Heart left ventricle (tissue), 16 donors: Measurements from ENCODE around the gene DRD2. TPM values are rescaled to one million over a fixed set of nuclear protein-coding genes. Genes with fewer than 3 reads are reported as not detected.

Source experiments
- ATAC-seq, 4 donors: fragments of 200-7000 bp; cut with Tn5 transposase; one replicate each; pipeline ENCODE4 v1.9.1; 2020 to 2022; ENCODE audit warnings: moderate library complexity in 4 of 4, mild to moderate bottlenecking in 3 of 4, moderate number of reproducible peaks in 1 of 4
- DNase-seq, 5 donors: peaks; one replicate each; pipeline ENCODE4 v3.0.0-alpha.2; 2020
- H3K27ac ChIP-seq, 12 donors: fragments of 200-600 bp; sonication (generic) in 4 of 12; one replicate each; pipeline versions ENCODE4 v1.5.0 to v1.8.0; 2016 to 2022; ENCODE audit warnings: mild to moderate bottlenecking in 2 of 12
- H3K27me3 ChIP-seq, 9 donors: fragments of 200-600 bp; sonication (generic) in 2 of 9; one replicate each; pipeline versions ENCODE4 v1.5.1 to v1.8.0; 2016 to 2022; ENCODE audit warnings: mild to moderate bottlenecking in 3 of 9
- H3K36me3 ChIP-seq, 9 donors: fragments of 200-600 bp; sonication (generic) in 2 of 9; one replicate each; pipeline versions ENCODE4 v1.5.0 to v1.8.0; 2018 to 2022; ENCODE audit warnings: mild to moderate bottlenecking in 2 of 9
- H3K4me1 ChIP-seq, 12 donors: fragments of 200-600 bp; sonication (generic) in 4 of 12; one replicate each; pipeline versions ENCODE4 v1.5.0 to v1.8.0; 2016 to 2022; ENCODE audit warnings: mild to moderate bottlenecking in 3 of 12
- H3K4me3 ChIP-seq, 12 donors: fragments of 200-600 bp; sonication (generic) in 4 of 12; one replicate each; pipeline versions ENCODE4 v1.5.0 to v1.8.0; 2017 to 2022; ENCODE audit warnings: mild to moderate bottlenecking in 9 of 12, moderate library complexity in 4 of 12
- H3K9me3 ChIP-seq, 12 donors: fragments of 200-600 bp; sonication (generic) in 4 of 12; one replicate each; pipeline versions ENCODE4 v1.5.0 to v1.8.0; 2016 to 2022; ENCODE audit warnings: mild to moderate bottlenecking in 1 of 12
- CTCF ChIP-seq, 12 donors: fragments of 200-600 bp; sonication (generic) in 4 of 12; IDR thresholded peaks; one replicate each; pipeline versions ENCODE4 v1.5.0 to v1.8.0; 2018 to 2022; ENCODE audit warnings: antibody characterized with exemption in 12 of 12, mild to moderate bottlenecking in 5 of 12
- POLR2A ChIP-seq, 2 donors: fragments of 450-650 bp; IDR thresholded peaks; one replicate each; pipeline ENCODE4 v1.6.1; 2017; ENCODE audit warnings: antibody characterized with exemption in 2 of 2, mild to moderate bottlenecking in 2 of 2, moderate library complexity in 2 of 2
- WGBS, 4 donors: extraction: QIAGEN DNeasy Blood & Tissue Kit in 2 of 4; methylation state at CpG; one replicate each; pipeline versions ENCODE4 v1.1.5 to v1.1.7; 2013 to 2018; 5-methylcytosine and 5-hydroxymethylcytosine counted together
- intact Hi-C, 10 donors: fragments of 100-400 bp; cut with DNase I; formaldehyde crosslinking; loops; one replicate each; pipeline versions ENCODE4 v1.11.1 to v1.14.2; 2022
- polyA plus RNA-seq, 2 donors: library from polyadenylated mRNA; stranded (reverse); fragments of 200-250 nt; gene quantifications; one replicate each; pipeline ENCODE4 v1.2.3, GENCODE V29; 2013
- total RNA-seq, 9 donors: library from RNA; depleted of rRNA in 2 of 9; stranded (reverse); fragments of >200 nt in 2 of 9; fragmentation: NEBNext Ultra II Directional in 3 of 9; extraction: Animal tissue kit (Norgen Biotek cat#: 25700) in 3 of 9; gene quantifications; one replicate each; pipeline versions ENCODE4 v1.1.0 to v1.2.4, GENCODE V29; 2016 to 2023
- donor health status: ischemic (EF 13 %, LVEDD 7.1; RV severe dilation, severe dysfunction).
- donor health status: healthy with polysubstance abuse.
- donor health status: DM: no; HTN: yes; CAD: no.
- donor health status: DM: no; HTN: no; CAD: no.
- donor health status: ischemic (EF 25% LVEDD 6.9; RV normal size, moderate dysfunction).
- donor health status: ischemic (EF 25% LVEDD 5.7; RV mildly dilated, moderate dysfunction).
- donor health status: healthy.
- donor health status: DM: yes; HTN: yes; CAD: no.
- donor health status: ischemic (EF 35%, LVEDD 5.7; RV mildly dilated, moderate dysfunction).
- donor health status: nonischemic (EF 11% LVEDD 7.7; RV severe dilation, severe dysfunction).
- donor health status: DM: yes; HTN: yes; CAD: no.
- donor health status: PGD.
- donor health status: ischemic (EF 29% LVEDD 5.4; RV normal size, mild dysfunction).
- donor health status: nonischemic (EF 23%, LVEDD 6.1; RV moderate dilation, normal function).

DRD2 gene
- total and polyA plus RNA-seq, 11 donors = 0.12 to 0.14 TPM; not detected in 9

DNA sequence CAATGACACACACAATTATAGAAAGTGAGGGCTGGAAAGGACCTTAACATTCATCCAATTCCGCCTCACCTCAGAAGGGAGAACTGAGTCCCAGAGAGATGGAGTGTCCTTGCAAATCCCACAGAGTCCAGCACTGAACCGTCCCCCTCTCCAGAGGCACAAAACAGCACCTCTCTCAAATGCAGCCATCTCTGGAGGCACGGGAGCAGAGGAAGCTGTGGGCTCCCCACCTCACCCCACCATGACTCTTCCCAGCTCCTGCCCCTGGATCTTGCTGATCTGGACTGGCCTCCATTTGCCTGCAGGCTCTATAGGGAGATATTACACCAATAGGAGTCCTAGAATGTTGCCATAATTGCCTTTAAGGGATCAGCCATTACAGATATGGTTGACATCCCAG lies 1.4 kb upstream of the DRD2 start:
- Histone ChIP-seq H3K9me3 (no peaks in the 10 kb centered on the region), H3K27ac (no peak overlapping the region), H3K27me3 (peaks cover 17 to 82% (median 46%) of the 10 kb centered on the region in 9 donors), H3K36me3 (no peaks in the 10 kb centered on the region), H3K4me1 (peaks cover 0 to 8% (median 0%) of the 10 kb centered on the region in 12 donors), H3K4me3 (no peak overlapping the region)
- WGBS, 4 donors = 71 to 79% (median 79%) methylated on average over 3 of the region's 3 CpGs
- no peak for ATAC-seq
- TF ChIP-seq CTCF (IDR thresholded peaks at IDR 0.05) (no peak), POLR2A (IDR thresholded peaks at IDR 0.05) (no peak)
- DNase-seq = no peak
- intact Hi-C loops = no loop called here

- peak; percentile 75 to 86 (median 81) for ATAC-seq
- H3K27me3 ChIP-seq = peaks cover 17 to 94% (median 46%) of the 10 kb centered on the region in 9 donors
- TF ChIP-seq POLR2A (IDR thresholded peaks at IDR 0.05) (no peak), CTCF (IDR thresholded peaks at IDR 0.05) (no peak)
Measured at GRCh38 chr11:113474362-113475159, 637 bp downstream of the DRD2 start.

DNA sequence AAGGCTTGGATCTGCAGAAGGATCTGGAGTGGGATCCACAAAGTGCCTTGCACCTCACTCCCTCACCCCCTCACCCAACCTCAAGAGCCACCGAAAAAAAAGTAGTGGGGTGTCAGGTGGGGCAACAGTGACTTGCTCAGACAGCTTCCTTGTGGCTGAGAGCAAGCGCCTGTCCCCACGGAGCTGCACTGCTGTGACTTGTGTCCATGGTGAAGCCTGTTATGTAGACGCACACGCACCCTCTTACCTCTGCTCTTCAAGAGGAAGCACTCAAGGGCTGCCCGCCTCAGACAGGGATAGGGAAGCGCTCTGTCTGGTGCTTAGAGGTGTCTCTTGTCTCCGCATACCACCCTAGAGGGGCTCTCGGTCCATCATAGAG lies 1.2 kb downstream of the DRD2 start:
- peaks cover 17 to 93% (median 46%) of the 10 kb centered on the region in 9 donors for H3K27me3 ChIP-seq
- 18 to 35% (median 28%) methylated on average over 8 to 9 of the region's 9 CpGs for WGBS, 4 donors
- H3K9me3 ChIP-seq = no peaks in the 10 kb centered on the region
- no peaks in the 10 kb centered on the region for H3K36me3 ChIP-seq
- DNase-seq = no peak
- TF ChIP-seq CTCF (IDR thresholded peaks at IDR 0.05) (no peak), POLR2A (IDR thresholded peaks at IDR 0.05) (no peak)
- no peak overlapping the region for H3K4me3 ChIP-seq
- intact Hi-C loops = no loop called here
- peak in 1 of 4 donors; percentile 7 for ATAC-seq
- peaks cover 0 to 8% (median 0%) of the 10 kb centered on the region in 12 donors for H3K4me1 ChIP-seq
- H3K27ac ChIP-seq = no peak overlapping the region

More at GRCh38 chr11:113474362-113475159, 637 bp downstream of the DRD2 start:
- no peaks in the 10 kb centered on the region for H3K36me3 ChIP-seq
- no peak overlapping the region for H3K27ac ChIP-seq
- WGBS, 4 donors = 1 to 3% (median 2%) methylated on average over 32 to 70 of the region's 70 CpGs
- intact Hi-C loops = no loop called here
- H3K4me3 ChIP-seq = peak overlapping the region in 2 of 12 donors; percentile 16 to 18
- no peaks in the 10 kb centered on the region for H3K9me3 ChIP-seq
- peaks cover 0 to 8% (median 0%) of the 10 kb centered on the region in 12 donors for H3K4me1 ChIP-seq
- DNase-seq = peak; percentile 75 to 78 (median 78)

- no peak overlapping the region for H3K27ac ChIP-seq
- no peak for ATAC-seq
- H3K27me3 ChIP-seq = peaks cover 17 to 86% (median 36%) of the 10 kb centered on the region in 9 donors
- 56 to 69% (median 62%) methylated on average over 1 of the region's 1 CpG for WGBS, 4 donors
- peaks cover 0 to 8% (median 0%) of the 10 kb centered on the region in 12 donors for H3K4me1 ChIP-seq
- no peak for TF ChIP-seq CTCF (IDR thresholded peaks at IDR 0.05)
- TF ChIP-seq POLR2A (IDR thresholded peaks at IDR 0.05) = no peak
- no peaks in the 10 kb centered on the region for H3K9me3 ChIP-seq
- H3K36me3 ChIP-seq = no peaks in the 10 kb centered on the region
- no peak overlapping the region for H3K4me3 ChIP-seq
- intact Hi-C loops = no loop called here
- no peak for DNase-seq
Measured at GRCh38 chr11:113472471-113472870, 2.7 kb downstream of the DRD2 start.
